Stimulated activated CD4-positive, alpha-beta T cell treated with anti-CD3 and anti-CD28 coated beads, TNF-alpha, amount 100 ng/mL, for 1 hour (primary cell): ENCODE results near the gene SOCS7.
"Not testable (repeated sequence)": the region's sequence is repeated elsewhere in the genome, so short reads cannot be mapped to it uniquely, and the experiment has no call there.

ENCODE experiments used
- DNase-seq, 3 donors: peaks; one replicate each; pipeline ENCODE4 v3.0.0-alpha.2; 2020; ENCODE audit warnings: low read depth in 3 of 3, low spot score in 1 of 3

SOCS7 gene

GRCh38 chr17:38435795-38436194 is 84.2 kb downstream of the SOCS7 start:
- no peak for DNase-seq

DNA sequence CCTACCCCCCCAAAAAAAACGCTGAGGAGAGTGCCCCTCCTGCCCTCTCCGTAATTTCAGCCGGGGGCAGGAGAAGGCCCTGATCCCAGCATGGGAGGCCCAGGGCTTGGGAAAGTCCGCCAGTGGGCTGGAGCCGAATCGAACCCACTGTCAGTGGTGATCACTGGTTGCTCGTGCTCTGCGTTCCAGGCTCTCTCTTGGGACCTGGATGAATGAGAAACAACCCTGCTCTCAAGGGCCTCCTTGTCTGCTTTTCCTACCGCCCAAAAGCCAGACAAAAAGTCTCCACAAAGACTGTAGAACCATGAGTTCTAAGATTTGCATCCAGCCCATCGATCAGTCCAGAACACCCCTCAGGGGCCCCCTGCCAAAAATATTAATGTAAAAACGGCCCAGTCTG is 84.7 kb downstream of the SOCS7 start:
- DNase-seq = no peak

DNA sequence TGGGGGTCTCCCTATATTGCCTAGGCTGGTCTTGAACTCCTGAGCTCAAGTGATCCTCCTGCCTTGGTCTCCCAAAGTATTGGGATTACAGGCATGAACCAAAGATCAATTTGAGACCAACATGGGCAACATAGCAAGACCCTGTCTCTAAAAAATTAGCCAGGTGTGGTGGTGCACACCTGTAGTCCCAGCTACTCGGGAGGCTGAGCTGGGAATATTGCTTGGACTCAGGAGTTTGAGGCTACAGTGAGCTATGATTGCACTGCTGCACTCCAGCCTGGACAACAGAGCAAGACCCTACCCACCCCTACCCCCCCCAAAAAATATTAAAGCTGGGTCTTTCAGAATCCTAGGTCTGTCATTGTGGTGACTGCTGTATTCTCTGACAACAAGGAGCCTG is 85.7 kb downstream of the SOCS7 start:
- not testable (repeated sequence) for DNase-seq

- no peak for DNase-seq
These were observed 87.8 kb downstream of the SOCS7 start for GRCh38 chr17:38439436-38439835.

GRCh38 chr17:38440614-38441397 is 89.2 kb downstream of the SOCS7 start:
- no peak for DNase-seq

- no peak for DNase-seq
These were observed 89.9 kb downstream of the SOCS7 start for GRCh38 chr17:38441429-38442061.

DNA sequence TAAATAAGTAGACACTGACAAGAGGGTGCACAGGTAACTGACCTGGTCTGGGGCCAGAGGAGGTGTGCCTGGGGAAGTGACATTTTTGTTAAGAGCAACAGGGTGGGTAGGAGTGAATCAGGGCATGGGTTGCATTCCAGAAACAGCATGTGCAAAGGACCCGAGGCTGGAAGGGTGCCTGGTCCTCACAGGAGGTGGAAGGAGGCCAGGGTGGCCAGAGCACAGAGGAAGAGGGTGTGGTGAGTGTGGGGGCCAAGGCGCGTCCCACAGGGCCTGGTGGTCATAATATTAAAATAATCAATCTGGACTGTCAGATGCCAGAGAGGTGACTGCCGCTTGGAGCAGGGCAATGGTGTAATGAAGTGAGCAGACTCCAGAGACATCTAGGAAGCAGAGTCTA is 90.9 kb downstream of the SOCS7 start:
- DNase-seq = no peak

DNA sequence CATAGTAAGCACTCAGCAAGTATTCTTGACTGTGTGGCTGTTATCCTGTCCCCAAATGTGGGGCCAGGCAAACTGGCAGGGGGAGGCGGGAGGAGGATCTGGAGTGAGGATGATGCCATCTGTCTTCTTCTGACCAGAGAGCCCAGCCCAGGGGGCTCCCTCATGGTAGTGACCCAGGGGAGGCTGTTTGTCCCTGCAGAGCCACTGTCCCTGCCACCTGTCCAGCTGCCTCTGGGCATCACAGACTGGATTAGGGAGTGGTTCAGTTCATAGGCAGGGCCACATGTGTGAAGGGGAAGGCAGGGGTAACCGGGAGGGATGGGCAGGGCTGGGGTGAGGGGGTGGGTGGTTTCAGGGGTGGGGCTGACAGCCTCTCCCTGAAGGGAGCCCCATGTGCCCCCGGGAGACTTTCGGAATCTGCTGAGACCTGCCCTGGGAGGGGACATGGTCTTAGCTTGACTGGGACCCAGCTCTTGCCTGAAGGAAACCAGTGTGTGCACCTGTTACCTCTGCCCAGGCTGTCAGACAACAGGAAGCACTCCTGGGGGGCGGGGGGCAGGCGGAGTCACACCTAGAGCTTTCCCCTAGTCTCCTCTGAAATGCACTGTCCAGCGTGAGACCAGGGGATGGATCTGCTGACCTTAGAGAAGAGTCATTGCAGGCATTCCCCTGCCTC is 91.8 kb downstream of the SOCS7 start:
- DNase-seq = no peak

GRCh38 chr17:38444151-38444550 is 92.5 kb downstream of the SOCS7 start:
- peak in 2 of 3 donors; percentile 30 to 32 for DNase-seq

- DNase-seq = no peak
These were observed 96.0 kb downstream of the SOCS7 start for GRCh38 chr17:38447502-38448085.

- no peak for DNase-seq
These were observed 96.6 kb downstream of the SOCS7 start for GRCh38 chr17:38448208-38448771.

- no peak for DNase-seq
These were observed 97.7 kb downstream of the SOCS7 start for GRCh38 chr17:38449364-38449763.

DNA sequence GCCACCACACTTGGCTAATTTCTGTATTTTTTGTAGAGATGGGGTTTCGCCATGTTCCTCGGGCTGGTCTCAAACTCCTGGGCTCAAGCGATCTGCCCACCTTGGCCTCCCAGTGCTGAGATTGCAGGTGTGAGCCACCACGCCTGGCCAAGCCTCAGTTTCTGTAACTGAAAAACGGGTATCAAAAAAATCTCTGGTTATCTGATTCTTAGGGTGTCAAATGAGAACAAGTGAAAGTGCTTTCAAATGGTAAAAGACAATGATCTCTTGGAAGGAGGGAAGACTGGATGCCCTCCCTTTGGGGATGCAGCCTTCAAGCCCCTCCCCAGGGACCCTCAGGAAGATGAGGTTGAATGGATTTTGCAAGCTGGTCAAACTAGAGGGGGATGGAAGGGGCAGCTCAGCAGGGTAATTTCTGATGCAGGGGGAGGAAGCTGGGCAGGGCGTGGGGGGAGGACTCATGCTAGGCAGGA is 98.9 kb downstream of the SOCS7 start:
- DNase-seq = no peak

DNA sequence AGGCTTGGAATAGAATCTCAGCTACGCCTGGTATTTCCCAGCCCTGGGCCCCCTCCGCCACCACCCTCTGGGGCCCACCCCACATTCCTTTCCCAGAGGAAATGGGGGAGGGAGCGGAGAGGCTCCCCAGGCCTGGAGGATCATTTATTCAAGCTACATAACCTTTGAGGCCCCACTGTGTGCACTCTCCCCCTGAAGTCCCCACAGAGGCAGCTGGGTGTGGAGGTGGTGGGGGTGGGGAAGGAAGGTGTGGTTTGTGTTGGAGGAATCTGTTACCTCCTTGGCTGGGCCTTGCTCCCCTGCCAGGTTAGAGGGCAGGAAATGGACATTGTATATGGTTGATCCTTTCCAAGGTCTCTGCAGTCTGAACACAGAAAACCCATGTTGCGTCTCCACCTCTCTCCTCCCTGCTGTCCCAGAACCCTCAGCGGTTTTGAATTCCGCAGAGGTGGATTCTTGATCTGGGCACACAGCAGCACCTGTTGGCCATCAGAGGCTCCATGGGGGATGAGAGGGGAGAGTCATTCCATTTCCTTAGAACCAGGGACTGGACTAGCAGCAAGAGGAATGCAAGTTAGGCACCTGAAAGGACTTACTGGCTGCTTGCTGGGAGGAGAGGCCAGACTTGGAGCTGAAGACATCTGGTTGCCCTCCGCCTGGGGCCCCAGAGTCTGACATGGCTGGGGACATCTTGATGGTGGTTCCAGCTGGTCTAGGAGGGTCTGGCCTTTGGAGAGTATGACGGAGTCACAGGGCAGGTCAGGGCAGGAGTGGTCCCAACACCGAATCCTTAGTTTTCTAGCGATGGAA is 99.6 kb downstream of the SOCS7 start:
- DNase-seq = no peak

DNA sequence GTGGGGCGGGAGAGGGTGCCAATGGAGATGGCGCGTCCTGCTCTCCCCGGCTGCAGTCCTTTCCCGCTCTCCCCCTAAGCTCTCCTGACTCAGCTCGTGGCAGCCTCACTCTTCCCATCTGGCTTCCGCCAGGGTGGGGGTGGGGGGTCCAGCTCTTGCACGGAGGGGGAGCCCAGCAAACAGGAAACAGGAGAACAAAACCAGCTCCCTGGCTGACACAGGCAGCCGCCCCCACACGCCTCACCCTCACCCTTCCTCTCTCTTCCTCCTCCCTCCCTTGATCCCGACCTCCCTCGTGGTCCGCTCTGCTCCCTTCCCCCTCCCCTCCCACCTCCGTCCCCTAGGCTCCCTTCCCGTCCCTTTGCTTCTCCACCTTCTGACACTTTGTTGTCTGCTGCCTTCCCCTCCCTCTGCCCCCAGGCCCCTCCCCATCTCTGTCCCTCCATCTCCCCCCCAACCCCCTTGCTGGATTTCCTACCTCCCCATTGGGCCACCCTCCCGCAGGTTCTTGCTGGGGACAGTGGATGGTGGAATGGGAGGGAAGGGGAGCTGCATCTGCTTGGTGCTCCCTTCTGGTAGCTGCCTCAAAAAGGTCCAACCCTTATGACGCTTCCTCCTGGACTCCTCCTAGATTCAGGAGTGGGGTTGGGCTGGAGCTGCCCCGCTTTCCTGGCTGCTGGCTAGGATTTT is 100.3 kb downstream of the SOCS7 start:
- no peak for DNase-seq

DNA sequence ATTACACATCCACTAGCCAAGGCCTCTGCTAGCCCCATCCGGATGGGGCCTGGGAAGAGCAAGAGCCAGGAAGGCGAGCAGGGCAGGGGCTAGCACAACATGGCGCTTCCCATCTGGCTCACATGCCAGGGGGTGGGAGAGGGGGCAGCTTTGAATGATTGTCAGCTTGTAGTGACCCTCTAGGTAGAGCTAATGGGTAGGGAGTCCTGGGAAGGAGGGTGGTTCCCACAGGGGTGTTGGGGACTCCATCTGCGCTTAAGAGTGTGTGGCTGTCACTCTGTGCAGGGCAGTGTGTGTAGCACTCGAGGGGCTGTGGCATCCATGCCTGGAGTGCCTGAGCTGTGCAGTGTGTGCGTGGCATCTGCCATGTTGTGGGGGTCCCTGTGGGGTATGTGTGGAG is 101.1 kb downstream of the SOCS7 start:
- no peak for DNase-seq

DNA sequence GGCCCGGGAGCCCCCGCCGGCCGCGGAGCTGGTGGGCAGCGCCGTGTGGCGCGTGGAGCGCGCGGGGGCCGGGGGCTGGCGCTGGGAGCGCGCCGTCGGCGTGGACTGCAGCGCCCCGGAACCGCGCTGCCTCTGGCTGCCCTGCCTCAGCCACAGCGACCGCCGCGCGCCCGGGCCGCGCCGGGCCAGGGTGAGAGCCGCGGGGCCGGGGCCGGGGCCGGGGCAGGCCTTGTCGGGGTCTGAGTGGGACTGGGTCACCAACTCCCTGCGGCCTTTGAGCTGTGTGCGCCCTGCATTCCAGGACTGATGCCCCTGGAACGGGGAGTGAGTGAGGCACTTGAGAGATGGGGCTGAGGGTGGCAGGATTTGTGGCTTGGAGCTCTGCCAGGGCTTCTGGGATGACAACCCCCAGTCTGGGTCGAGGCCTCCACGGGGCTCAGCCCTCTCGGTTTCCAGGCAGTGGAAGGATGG is 102.3 kb downstream of the SOCS7 start:
- DNase-seq = no peak

DNA sequence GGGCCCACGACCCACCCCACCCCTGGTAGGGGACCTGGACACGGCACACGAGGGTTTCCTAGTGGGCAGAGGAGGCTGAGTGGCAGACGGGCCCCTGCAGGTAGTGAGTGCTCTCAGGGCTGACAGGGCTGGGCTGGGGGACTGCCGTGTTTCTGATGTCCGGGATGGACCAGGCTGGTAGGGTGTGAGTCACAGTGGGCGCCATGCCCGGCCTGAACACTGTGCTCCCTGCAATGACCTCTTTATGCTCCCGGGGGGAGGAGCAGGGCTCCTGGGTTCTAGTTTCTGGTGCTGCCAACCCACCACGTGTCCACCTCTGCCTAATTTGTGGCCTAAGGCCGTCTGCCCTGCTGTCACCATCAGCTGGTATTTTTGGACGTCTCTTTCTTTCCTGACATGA is 102.9 kb downstream of the SOCS7 start:
- no peak for DNase-seq
